ENCODE measurements around the gene FAM174C.

FAM174C gene

GRCh38 chr19:1286487-1287353 lies 11.4 kb downstream of the FAM174C start:
- DNase-seq = no peak

DNA sequence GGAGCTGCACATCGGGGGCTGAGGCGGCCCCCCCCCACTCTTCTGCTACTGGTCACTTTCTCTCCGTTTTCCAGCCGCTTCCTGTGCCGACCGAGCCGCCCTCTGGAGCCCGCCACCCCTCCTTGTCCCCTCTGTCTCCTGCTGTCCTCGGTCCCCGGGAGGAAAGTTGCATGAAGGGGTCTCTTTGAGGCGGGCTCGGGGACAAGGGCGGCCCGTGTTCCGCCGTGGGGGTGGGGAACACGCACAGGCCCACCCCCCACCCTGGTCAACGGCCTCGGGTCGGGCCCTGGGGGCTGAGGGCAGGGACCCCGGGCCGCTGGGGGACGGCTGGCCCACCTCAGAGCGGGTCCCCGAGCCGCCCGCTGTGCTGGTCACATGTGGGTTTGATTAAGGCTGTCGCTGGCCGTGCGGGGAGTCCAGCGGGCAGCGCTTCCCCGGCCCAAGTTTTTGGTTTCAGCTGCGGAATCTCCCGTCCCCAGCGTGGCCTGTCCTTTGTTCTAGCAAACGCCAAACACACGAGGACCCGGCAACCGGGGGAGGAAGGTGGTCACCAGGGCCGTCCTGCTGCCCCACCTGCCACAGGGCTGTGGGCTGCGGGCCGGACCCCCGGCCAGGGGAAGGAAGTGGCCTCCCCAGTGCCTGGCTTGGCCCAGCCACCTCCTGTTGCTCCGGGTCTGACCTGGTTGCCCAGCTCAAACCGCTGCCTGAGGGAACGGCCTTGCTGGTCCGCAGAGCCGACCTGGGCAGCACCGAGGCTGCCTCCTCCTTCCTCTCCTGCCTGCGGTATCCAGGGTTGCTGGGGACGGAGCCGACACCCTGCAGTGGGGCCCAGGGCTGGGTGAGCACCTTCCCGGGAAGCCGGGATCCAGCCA lies 12.3 kb downstream of the FAM174C start:
- DNase-seq = no peak
- ATAC-seq = no peak

More at GRCh38 chr19:1286487-1287353, 11.4 kb downstream of the FAM174C start:
- ATAC-seq = no peak

DNA sequence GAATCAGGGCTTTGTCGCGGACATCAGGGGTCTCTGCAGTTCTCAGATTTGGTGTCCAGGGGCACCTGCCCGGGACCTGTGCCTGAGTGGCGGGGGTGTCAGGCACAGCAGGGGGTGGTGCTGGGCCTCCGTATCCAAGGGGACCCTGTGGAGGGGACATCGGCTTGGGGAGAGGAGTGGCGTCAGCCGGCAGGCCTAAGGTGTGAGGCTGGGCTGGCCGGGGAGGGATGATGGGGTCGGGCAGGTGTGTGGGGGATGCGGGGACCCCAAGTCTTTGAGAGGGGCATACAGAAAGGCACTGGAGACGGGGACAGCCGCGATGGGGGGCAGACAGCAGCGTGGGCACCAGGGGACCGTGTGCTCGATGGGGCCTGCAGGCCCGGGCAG lies 12.9 kb downstream of the FAM174C start:
- no peak for DNase-seq
- no peak for ATAC-seq

- ATAC-seq (peak; percentile 12), DNase-seq (no peak)
Measured at GRCh38 chr19:1288833-1289685, 13.7 kb downstream of the FAM174C start.

- ATAC-seq = no peak
- DNase-seq = no peak
Measured at GRCh38 chr19:1289686-1290025, 14.3 kb downstream of the FAM174C start.

GRCh38 chr19:1290196-1290702 lies 14.9 kb downstream of the FAM174C start:
- DNase-seq (no peak), ATAC-seq (no peak)

GRCh38 chr19:1290703-1291651 lies 15.6 kb downstream of the FAM174C start:
- ATAC-seq (no peak), DNase-seq (no peak)

DNA sequence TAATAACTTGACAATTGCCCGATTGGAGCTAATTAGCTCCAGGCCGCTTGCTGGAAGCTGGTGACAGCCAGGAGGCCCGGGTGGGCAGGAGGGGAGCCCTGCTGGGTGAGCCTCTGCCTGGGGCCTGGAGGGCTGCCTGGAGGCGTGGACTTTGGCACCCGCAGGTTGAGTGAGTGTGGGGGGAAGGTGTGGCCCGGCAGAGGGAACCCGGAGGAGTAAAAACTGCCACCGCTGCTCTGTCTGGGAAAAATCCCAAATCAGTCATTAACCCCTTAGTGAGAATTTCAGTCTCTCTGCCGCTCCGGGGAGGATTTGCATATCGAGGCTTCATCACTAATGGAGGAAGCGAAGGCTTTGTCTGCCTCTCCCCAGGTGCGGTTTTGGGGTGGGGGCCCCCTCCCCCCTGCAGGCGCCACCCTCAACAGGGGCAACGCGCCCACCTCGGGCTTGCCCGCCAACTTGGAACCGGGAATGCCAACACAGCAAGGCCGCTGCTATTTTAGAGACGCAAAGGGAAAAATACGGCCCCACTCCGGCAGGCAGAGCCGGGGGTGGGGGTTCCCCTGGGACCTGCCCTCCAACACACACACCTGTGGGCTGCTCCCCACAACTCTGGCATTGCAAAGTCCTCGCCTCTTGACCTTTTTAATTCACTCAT lies 16.6 kb downstream of the FAM174C start:
- ATAC-seq = no peak

GRCh38 chr19:1292419-1293151 lies 17.3 kb downstream of the FAM174C start:
- no peak for ATAC-seq
- no peak for DNase-seq

More for the DNA sequence above, 16.6 kb downstream of the FAM174C start:
- DNase-seq = no peak

GRCh38 chr19:1293782-1294604 lies 18.7 kb downstream of the FAM174C start:
- ATAC-seq (no peak), DNase-seq (no peak)

GRCh38 chr19:1294688-1295087 lies 19.4 kb downstream of the FAM174C start:
- ATAC-seq (no peak), DNase-seq (no peak)

GRCh38 chr19:1295169-1296012 lies 20.1 kb downstream of the FAM174C start:
- ATAC-seq = no peak
- peak; percentile 71 for DNase-seq

DNA sequence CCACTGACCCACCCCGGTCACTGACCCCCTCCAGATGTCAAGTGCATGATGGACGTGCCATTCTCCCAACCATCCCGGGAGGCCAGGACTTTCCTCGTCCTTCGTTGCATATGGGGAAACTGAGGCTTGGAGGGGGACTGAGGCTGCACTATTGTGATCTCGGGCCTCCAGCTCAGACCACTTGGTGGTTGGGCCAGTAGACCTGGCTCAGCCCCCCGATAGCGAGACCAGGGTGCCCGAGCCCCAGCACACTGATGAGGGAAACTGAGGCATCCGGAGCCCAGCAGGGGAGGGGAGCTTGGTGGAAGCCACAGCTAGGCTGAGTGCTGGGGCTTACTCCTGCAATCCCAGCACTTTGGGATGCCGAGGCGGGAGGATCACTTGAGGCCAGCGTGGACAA lies 20.7 kb downstream of the FAM174C start:
- ATAC-seq (no peak), DNase-seq (no peak)

GRCh38 chr19:1296575-1297271 lies 21.4 kb downstream of the FAM174C start:
- DNase-seq (no peak), ATAC-seq (no peak)

DNA sequence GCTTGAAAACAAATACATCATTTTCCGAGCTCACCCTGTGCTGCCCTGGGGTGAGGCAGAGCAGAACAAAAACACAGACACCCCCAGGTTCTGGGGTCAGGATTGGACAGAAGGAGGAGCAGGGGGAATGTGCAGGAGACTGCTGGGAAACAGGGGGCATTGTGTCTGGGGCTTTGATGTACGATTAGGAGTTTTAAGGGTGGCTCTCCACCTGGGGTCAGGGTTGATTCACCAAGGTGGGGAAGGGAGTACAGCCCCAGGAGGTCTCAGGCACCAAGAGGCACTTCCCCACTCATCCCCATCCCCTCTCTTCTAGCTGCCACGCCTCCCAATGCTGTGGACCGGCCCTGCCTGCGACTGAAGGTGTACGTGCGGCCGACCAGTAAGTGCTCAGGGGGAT lies 22.9 kb downstream of the FAM174C start:
- no peak for DNase-seq
- ATAC-seq = no peak

GRCh38 chr19:1299801-1300200 lies 24.5 kb downstream of the FAM174C start:
- DNase-seq (no peak), ATAC-seq (no peak)
